Keratinocyte (primary cell): Measurements from ENCODE around the gene NUDT9. TPM values are rescaled to one million over a fixed set of nuclear protein-coding genes. Genes with fewer than 3 reads are reported as not detected.
"Not testable (repeated sequence)": the region's sequence is repeated elsewhere in the genome, so short reads cannot be mapped to it uniquely, and the experiment has no call there.

Experiments
- DNase-seq: peaks from one replicate; pipeline ENCODE4 v3.0.0-alpha.2; 2011; ENCODE audit warnings: low read depth, missing footprints, low spot score
- FAIRE-seq: peaks from 2 replicates; lab custom pipeline; 2011; peaks lifted over from hg19 to GRCh38; lab: Jason Lieb, UNC
- H2AFZ ChIP-seq: 2 replicates; pipeline ENCODE4 v1.6.0; 2012; ENCODE audit warnings: low read length, control low read depth, inconsistent platforms; ENCODE audit not compliant: control insufficient read depth
- H3K27ac ChIP-seq: 2 replicates; pipeline ENCODE4 v1.5.1; 2011; ENCODE audit warnings: low read length; ENCODE audit not compliant: control insufficient read depth, insufficient read depth
- H3K27me3 ChIP-seq: 3 replicates; pipeline ENCODE4 v1.6.0; 2011; ENCODE audit warnings: low read length; ENCODE audit not compliant: control insufficient read depth, insufficient read depth; ENCODE audit errors: extremely low read depth
- H3K36me3 ChIP-seq, 2 experiments: 2 replicates in 1 of 2; 3 replicates in 1 of 2; pipeline ENCODE4 v1.5.1; 2011; ENCODE audit warnings: low read length in 2 of 2, mild to moderate bottlenecking in 1 of 2; ENCODE audit not compliant: control insufficient read depth in 2 of 2, insufficient read depth in 2 of 2; ENCODE audit errors: extremely low read depth in 1 of 2
- H3K4me1 ChIP-seq: 3 replicates; pipeline ENCODE4 v1.5.1; 2011; ENCODE audit warnings: low read length; ENCODE audit not compliant: control insufficient read depth, insufficient read depth; ENCODE audit errors: extremely low read depth
- H3K4me2 ChIP-seq: 3 replicates; pipeline ENCODE4 v1.6.0; 2011; ENCODE audit warnings: low read depth, low read length; ENCODE audit not compliant: control insufficient read depth, insufficient read depth; ENCODE audit errors: extremely low read depth
- H3K4me3 ChIP-seq, 3 experiments: fragments of 200-600 bp in 1 of 3; sonication (generic) in 1 of 3; 2 replicates in 2 of 3; 3 replicates in 1 of 3; pipeline ENCODE4 v1.5.1; 2011 to 2016; ENCODE audit warnings: low read length in 3 of 3, mild to moderate bottlenecking in 3 of 3, control low read depth in 2 of 3, inconsistent platforms in 1 of 3, low read depth in 1 of 3, mixed read lengths in 1 of 3, mixed run types in 1 of 3, moderate library complexity in 1 of 3; ENCODE audit not compliant: control insufficient read depth in 2 of 3, insufficient read depth in 2 of 3; ENCODE audit errors: extremely low read depth in 1 of 3
- H3K79me2 ChIP-seq: 2 replicates; pipeline ENCODE4 v1.6.0; 2012; ENCODE audit warnings: low read length; ENCODE audit not compliant: control insufficient read depth, insufficient read depth
- H3K9ac ChIP-seq: 3 replicates; pipeline ENCODE4 v1.6.0; 2011; ENCODE audit warnings: low read length; ENCODE audit not compliant: control insufficient read depth, insufficient read depth; ENCODE audit errors: extremely low read depth
- H3K9me1 ChIP-seq: 3 replicates; pipeline ENCODE4 v1.6.0; 2011; ENCODE audit warnings: low read length; ENCODE audit not compliant: control insufficient read depth, insufficient read depth; ENCODE audit errors: extremely low read depth
- H3K9me3 ChIP-seq: 2 replicates; pipeline ENCODE4 v1.5.1; 2012; ENCODE audit warnings: low read depth, low read length; ENCODE audit not compliant: control insufficient read depth
- H4K20me1 ChIP-seq: 3 replicates; pipeline ENCODE4 v1.6.0; 2011; ENCODE audit warnings: low read length; ENCODE audit not compliant: control insufficient read depth, insufficient read depth; ENCODE audit errors: extremely low read depth
- CTCF ChIP-seq, 3 experiments: IDR thresholded peaks in 1 of 3; conservative IDR thresholded peaks in 1 of 3; optimal IDR thresholded peaks in 1 of 3; 2 replicates in 2 of 3; 3 replicates in 1 of 3; pipeline versions ENCODE3 to v1.5.1; 2011; ENCODE audit warnings: low read length in 3 of 3, mild to moderate bottlenecking in 3 of 3, moderate library complexity in 2 of 3, control low read depth in 1 of 3, inconsistent platforms in 1 of 3; ENCODE audit not compliant: insufficient read depth in 2 of 3; ENCODE audit errors: extremely low read depth in 1 of 3
- EZH2 ChIP-seq: IDR thresholded peaks from one replicate; pipeline ENCODE4 v1.6.1; 2012; ENCODE audit warnings: inconsistent platforms, mild to moderate bottlenecking, low read length, moderate library complexity
- dilution Hi-C: fragments of 300-500 bp; cut with MboI; formaldehyde crosslinking; loops from one replicate; pipeline ENCODE4 v1.7.0; 2020; ENCODE audit warnings: low sequenced_read_pairs; ENCODE audit not compliant: extremely low pct_ligation_motif_present
- polyA plus RNA-seq, 5 experiments: library from polyadenylated mRNA; depleted of rRNA in 3 of 5; stranded (reverse) in 3 of 5; stranded (forward) in 1 of 5; unstranded in 1 of 5; fragments of >200 nt; gene quantifications; 1 replicate in 1 of 5; 2 replicates in 3 of 5; 3 replicates in 1 of 5; pipeline versions ENCODE4 v1.2.1 to v1.2.3, GENCODE V29; 2011 to 2012; ENCODE audit warnings: missing spikeins in 2 of 5, low read depth in 1 of 5, low replicate concordance in 1 of 5

The NUDT9 gene
- polyA plus RNA-seq, 1 donor (not counting 4 experiments of a cell fraction or from before 2014, with no cell fraction given): 28.5 TPM

GRCh38 chr4:87420276-87420830, 2.0 kb upstream of the NUDT9 start:
- DNase-seq: no peak
- Histone ChIP-seq H3K9me3 (no peaks in the 10 kb centered on the region), H3K9ac (no peak overlapping the region), H3K4me1 (peaks cover 10% of the 10 kb centered on the region), H3K4me3 (no peak overlapping the region), H4K20me1 (no peaks in the 10 kb centered on the region), H3K27me3 (no peaks in the 10 kb centered on the region), H3K79me2 (peaks cover 27% of the 10 kb centered on the region), H3K9me1 (no peaks in the 10 kb centered on the region), H2AFZ (no peak overlapping the region), H3K4me2 (no peak overlapping the region), H3K36me3 (no peaks in the 10 kb centered on the region), H3K27ac (no peak overlapping the region)
- no peak for FAIRE-seq
- TF ChIP-seq CTCF (optimal IDR thresholded peaks at IDR 0.05 in 1 of 3, IDR thresholded peaks at IDR 0.05 in 1 of 3, conservative IDR thresholded peaks at IDR 0.05 in 1 of 3; ENCODE audit: extremely low read depth in 1 of 3, insufficient read depth in 2 of 3, low read length in 3 of 3) (no peak), EZH2 (no peak)
- dilution Hi-C loops: no loop called here

GRCh38 chr4:87423317-87424098, 1.1 kb downstream of the NUDT9 start:
- H3K4me2 ChIP-seq: peak overlapping the region; percentile 91
- H3K9ac ChIP-seq: peak overlapping the region; percentile 93
- H4K20me1 ChIP-seq: no peaks in the 10 kb centered on the region
- H3K9me1 ChIP-seq: no peaks in the 10 kb centered on the region
- no peaks in the 10 kb centered on the region for H3K9me3 ChIP-seq
- TF ChIP-seq CTCF (optimal IDR thresholded peaks at IDR 0.05 in 1 of 3, IDR thresholded peaks at IDR 0.05 in 1 of 3, conservative IDR thresholded peaks at IDR 0.05 in 1 of 3; ENCODE audit: extremely low read depth in 1 of 3, insufficient read depth in 2 of 3, low read length in 3 of 3) (no peak), EZH2 (no peak)
- dilution Hi-C loops: no loop called here
- peak overlapping the region; percentile 90 to 96 (median 90) for H3K4me3 ChIP-seq
- H2AFZ ChIP-seq: no peak overlapping the region
- no peaks in the 10 kb centered on the region for H3K36me3 ChIP-seq
- DNase-seq (no peak), FAIRE-seq (no peak)
- H3K4me1 ChIP-seq: peaks cover 10% of the 10 kb centered on the region
- peak overlapping the region; percentile 92 for H3K27ac ChIP-seq
- H3K79me2 ChIP-seq: peaks cover 47% of the 10 kb centered on the region
- no peaks in the 10 kb centered on the region for H3K27me3 ChIP-seq

GRCh38 chr4:87424099-87424543, 1.7 kb downstream of the NUDT9 start:
- H3K27me3 ChIP-seq, H3K36me3 ChIP-seq, FAIRE-seq, H3K27ac ChIP-seq, dilution Hi-C loops, DNase-seq, H4K20me1 ChIP-seq, H3K9me1 ChIP-seq, H3K9ac ChIP-seq, H3K9me3 ChIP-seq, H2AFZ ChIP-seq: not testable (repeated sequence)
- Histone ChIP-seq H3K4me2 (peak overlapping the region; percentile 91), H3K4me1 (peaks cover 10% of the 10 kb centered on the region), H3K79me2 (peaks cover 49% of the 10 kb centered on the region), H3K4me3 (peak overlapping the region in 2 of 3 experiments; percentile 90 to 96)
